Retina (tissue), 1 donor: ENCODE results near the gene RNASE13.

Source experiments
- DNase-seq: peaks from one replicate; pipeline ENCODE4 v3.0.0-alpha.2; 2016

Gene RNASE13

GRCh38 chr14:21040370-21040925 lies 5.8 kb upstream of the RNASE13 start:
- no peak for DNase-seq

GRCh38 chr14:21039585-21040369 lies 5.2 kb upstream of the RNASE13 start:
- peak; percentile 75 for DNase-seq

- DNase-seq: peak; percentile 58
Measured at GRCh38 chr14:21038441-21039422, 4.1 kb upstream of the RNASE13 start.

GRCh38 chr14:21037156-21037555 lies 2.5 kb upstream of the RNASE13 start:
- DNase-seq: no peak

GRCh38 chr14:21036751-21037150 lies 2.1 kb upstream of the RNASE13 start:
- DNase-seq: no peak

- no peak for DNase-seq
Measured at GRCh38 chr14:21033133-21033698, 1.4 kb downstream of the RNASE13 start.

GRCh38 chr14:21032326-21033132 lies 2.1 kb downstream of the RNASE13 start:
- no peak for DNase-seq

GRCh38 chr14:21030531-21030930 lies 4.1 kb downstream of the RNASE13 start:
- DNase-seq: no peak

GRCh38 chr14:21029917-21030316 lies 4.7 kb downstream of the RNASE13 start, which contains the start of gene TPPP2:
TPPP2 (plus strand) TSS chr14:21030217; CDS start chr14:21030582, 365 bp downstream.
- no peak for DNase-seq

- DNase-seq: no peak
Measured at GRCh38 chr14:21026988-21027315, 7.7 kb downstream of the RNASE13 start.

GRCh38 chr14:21026274-21026987 lies 8.2 kb downstream of the RNASE13 start:
- no peak for DNase-seq

GRCh38 chr14:21025371-21026273 lies 9.0 kb downstream of the RNASE13 start:
- peak; percentile 81 for DNase-seq

GRCh38 chr14:21024585-21025370 lies 9.8 kb downstream of the RNASE13 start, which contains the start of gene NDRG2:
NDRG2 (minus strand) TSS chr14:21025061; CDS start chr14:21023315, 1,746 bp downstream.
- DNase-seq: peak; percentile 87

GRCh38 chr14:21023817-21024584 lies 10.6 kb downstream of the RNASE13 start:
- DNase-seq: no peak

GRCh38 chr14:21023174-21023573 lies 11.4 kb downstream of the RNASE13 start:
- DNase-seq: no peak

- DNase-seq: no peak
Measured at GRCh38 chr14:21022686-21023085, 11.9 kb downstream of the RNASE13 start.

- no peak for DNase-seq
Measured at GRCh38 chr14:21020977-21021545, 13.5 kb downstream of the RNASE13 start.

- no peak for DNase-seq
Measured at GRCh38 chr14:21019366-21019765, 15.2 kb downstream of the RNASE13 start.
